ENCODE measurements around the gene CD33.

CD33 gene

DNA sequence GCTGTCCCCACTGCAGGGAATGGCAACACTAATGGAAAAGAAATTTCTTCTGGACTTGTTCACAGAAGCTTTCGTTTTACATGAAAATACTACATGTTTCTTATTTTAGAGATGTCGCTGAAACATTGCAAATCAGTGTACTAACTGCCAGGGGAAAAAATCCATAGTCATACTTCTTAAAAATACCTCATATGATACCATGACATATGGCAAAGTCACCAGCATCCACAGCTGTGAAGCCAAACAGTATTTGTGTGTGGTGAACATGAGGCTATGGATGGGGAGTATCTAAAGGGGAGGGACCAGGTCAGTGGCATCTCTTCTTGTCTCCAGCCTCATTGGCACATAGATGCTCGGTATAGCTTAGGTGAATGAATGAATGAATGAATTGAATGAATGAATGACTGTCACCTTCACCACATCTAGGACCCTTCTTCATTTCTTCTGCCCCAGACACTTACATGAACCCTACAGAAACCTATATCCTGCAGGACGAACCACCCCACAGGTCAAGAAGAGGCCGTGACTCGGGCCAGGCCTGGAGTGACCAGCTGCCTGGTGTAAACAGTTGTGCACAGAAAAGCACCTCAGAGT, 14.6 kb upstream of the CD33 start:
- DNase-seq, result no peak

DNA sequence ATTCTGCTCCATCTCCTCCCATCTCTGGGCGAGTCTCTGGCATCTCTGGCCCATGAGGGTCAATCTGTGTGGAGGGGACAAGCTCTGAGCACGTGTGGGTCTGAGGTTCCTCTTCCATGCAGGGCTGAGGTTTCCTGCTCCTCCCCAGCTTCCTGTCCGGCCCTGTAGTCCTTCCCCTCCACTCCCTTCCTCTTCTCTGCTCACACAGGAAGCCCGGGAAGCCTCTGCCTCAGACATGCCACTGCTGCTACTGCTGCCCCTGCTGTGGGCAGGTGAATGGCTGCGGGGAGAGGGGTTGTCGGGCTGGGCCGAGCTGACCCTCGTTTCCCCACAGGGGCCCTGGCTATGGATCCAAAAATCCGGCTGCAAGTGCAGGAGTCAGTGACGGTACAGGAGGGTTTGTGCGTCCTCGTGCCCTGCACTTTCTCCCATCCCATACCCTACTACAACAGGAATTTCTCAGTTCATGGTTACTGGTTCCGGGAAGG, 14.0 kb upstream of the CD33 start:
- peak in 5 of 56 donors; percentile 2 to 18 (median 6) for DNase-seq

DNA sequence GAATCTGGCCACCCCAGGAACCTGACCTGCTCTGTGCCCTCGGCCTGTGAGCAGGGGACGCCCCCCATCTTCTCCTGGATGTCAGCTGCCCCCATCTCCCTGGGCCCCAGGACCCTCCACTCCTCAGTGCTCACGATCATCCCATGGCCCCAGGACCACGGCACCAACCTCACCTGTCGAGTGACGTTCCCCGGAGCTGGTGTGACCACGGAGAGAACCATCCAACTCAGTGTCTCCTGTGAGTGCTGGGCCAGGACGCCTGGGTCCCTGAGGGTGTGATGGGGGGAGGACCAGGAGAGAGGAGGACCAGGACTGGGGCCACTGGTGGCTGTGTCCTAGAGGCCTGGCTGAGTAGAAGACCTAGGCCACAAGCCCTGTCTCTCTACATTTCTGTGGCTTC, 13.0 kb upstream of the CD33 start:
- DNase-seq, result no peak

GRCh38 chr19:51219307-51219706, 5.6 kb upstream of the CD33 start:
- no peak for DNase-seq

GRCh38 chr19:51219971-51220370, 4.9 kb upstream of the CD33 start:
- no peak for DNase-seq

DNA sequence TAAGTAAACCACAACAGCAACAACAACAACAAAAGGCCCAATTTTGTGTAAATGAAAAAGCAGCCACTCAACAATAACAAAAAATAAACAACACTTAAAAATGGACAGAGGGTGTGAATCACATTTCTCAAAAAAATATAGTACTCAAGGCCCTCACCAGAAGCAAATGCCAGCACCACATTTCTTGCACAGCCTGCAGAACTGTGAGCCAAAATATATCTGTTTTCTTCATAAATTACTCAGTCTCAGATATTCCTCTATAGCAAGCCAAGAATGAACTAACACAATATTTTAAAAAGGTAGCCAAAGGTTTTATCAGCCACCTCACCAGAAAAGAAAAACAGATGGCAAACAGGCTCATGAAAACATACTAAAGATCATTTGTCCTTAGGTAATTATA, 3.9 kb upstream of the CD33 start:
- no peak for DNase-seq

GRCh38 chr19:51224163-51224641, 678 bp upstream of the CD33 start:
- DNase-seq, result no peak

DNA sequence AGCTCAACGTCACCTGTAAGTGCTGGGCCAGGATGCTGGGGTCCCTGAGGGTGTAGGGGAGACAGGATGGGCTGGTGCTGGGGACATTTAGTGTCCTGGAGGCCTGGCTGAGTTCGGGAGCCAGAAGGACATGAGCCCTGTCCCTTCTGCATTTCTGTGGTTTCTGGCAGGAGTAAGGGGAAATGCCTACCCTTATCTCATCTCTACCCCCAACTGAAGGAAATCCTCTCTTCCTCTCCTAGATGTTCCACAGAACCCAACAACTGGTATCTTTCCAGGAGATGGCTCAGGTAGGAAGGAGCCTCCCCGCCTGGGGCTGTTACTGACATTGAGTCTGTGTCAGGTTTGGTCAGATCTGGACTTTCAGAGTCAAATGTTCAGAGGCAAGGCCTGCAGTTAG, 1.2 kb downstream of the CD33 start:
- DNase-seq, result no peak

DNA sequence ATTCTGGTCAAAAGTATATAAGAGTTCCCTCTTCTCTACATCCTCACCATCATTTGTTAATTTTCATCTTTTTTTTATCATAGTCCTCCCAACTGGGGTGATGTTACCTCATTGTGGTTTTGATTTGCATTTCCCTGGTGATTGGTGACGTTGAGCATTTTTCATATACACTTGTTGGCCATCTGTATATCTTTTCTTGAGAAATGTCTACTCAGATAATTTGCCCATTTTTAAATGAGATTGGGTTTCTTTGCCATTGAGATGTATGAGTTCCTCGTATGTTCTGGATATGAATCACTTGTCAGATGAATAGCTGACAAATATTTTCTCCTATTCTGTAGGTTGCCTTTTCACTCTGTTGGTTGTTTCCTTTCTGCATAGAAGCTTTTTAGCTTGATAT, 2.4 kb downstream of the CD33 start:
- DNase-seq, result no peak

DNA sequence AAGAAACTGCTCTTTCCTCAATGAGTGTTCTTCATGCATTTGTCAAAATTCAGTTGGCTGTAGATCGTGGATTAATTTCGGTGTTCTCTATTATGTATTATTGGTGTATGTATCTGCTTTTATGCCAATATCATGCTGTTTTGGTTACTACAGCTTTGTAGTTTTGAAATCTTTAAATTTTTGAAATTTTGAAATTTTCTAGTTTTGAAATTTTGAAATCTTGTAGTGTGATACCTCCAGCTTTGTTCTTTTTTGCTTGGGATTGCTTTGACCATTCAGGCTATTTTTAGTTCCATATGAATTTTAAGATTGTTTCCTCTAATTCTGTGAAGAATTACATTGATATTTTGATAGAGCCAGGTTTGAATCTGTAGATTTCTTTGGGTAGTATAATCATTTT, 3.1 kb downstream of the CD33 start:
- no peak for DNase-seq

DNA sequence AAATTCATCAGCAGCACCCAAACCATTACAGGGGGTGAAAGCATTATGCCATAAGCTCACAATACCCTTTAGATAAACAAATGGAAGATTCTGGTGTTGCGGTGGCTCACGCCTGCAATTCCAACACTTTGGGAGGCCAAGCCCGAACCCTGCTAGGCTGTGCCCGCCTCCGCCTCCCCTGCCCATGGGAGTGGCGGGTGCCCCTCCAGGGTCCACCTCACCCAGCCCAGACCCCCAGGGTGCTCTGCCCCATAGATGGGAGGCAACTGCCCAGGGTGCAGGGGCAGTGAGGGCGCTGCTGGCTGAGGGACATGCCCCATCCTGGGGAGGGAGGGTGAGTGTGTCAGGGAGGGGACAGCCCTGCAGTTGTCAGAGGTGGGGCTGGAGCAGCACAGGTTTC, 16.0 kb downstream of the CD33 start:
- DNase-seq, result no peak

- DNase-seq, result no peak
Observed at GRCh38 chr19:51242881-51243630, 18.2 kb downstream of the CD33 start.

DNA sequence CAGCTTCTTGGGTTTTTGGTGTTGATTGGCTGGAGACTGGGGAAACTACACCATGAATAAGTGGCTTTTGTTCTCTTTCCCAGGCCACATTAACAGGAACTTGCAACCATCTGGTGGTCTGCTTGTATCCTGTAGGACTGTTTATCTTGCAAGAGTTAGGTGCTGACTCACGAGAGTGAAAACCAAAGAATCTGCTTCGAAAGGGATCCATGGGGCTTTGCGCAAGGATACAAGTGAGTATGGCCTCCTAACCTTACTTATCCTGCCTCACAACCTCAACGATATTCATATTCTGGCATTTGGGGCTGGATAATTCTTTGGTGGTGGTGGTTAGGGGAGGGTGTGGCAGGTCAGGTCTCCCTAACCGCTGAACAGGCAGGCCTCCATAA, 21.3 kb downstream of the CD33 start:
- DNase-seq, result no peak

DNA sequence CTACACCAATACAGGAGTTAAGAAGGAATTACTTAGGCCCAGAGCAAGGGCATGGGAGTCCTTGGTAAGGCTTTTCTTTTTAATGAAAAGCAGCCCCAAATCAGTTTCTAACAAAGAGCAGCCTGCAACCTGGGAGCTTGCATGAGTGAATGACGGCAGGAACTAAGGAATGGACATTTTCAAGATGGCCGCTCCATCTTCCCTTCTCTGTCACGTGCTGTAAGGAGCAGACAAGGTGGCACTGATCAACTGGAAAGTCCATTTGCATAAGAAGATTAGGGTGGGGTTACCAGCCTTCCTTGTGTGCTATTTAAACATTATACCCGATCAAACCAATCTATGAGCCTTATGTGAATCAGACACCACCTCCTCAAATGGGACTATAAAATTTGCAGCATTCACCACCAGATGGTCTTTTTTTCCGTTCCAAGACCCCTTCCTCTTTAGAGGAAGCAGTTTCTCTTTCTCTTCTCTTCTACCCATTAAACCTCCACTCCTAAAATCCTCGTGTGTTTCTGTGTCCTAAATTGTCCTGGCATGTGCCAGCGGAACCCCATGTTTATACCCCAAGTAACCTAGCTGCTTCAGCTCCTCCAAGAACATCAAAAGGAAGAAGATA, 23.2 kb downstream of the CD33 start:
- no peak for DNase-seq

DNA sequence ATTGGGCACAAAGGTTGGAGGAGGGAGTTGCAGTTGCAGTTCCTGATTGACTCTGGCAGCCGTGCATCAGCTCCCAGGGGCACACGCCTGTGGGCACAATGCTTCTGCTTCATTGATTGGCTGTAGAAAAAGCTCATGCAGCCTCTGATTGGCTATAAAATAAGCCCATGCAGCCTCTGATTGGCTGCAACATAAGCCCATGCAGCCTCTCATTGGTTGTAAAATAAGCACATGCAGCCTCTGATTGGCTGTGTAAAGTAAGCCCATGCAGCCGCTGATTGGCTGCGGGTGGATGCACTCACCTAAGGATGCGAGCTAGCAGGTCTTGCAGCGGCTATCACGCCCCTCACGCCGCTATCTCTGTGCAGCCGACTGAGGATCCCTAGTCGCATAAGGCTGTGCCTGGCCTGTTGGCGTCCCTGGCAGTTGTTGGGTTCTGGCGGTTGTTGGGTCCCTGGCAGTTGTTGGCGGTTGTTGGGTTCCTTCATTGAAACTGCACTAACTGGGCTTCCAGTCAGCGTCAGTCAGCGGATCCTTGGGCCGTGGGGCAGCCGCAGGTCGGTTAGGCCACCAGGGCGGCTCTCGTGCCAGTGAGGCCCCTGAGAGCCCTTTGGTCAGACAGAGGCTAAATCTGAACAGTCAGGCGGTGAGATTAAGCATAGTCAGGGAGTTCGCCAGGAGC, 26.0 kb downstream of the CD33 start, which contains the start of gene SIGLECL1:
Gene SIGLECL1 (plus strand): TSS at position 295 of the 682 bp plus-strand sequence. CDS start 12,993 bp downstream, outside the sequence.
- DNase-seq, result no peak

DNA sequence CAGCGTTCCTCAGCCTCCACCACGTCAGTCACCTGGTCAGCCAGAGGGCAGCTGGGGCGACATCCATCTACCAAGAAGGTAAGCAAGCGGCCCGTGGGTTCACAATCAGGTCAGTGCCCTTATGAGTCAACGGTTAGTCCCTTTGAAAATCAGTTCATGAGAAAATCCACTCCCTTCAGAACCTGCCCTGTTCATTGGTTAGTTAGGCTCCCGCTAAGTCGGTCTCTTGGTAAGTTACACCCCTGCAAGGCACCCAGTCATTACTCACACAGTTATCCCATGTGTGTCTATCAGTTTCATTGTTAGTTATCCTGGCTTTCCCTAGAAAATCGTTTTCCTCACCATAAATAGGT, 26.6 kb downstream of the CD33 start:
- no peak for DNase-seq

DNA sequence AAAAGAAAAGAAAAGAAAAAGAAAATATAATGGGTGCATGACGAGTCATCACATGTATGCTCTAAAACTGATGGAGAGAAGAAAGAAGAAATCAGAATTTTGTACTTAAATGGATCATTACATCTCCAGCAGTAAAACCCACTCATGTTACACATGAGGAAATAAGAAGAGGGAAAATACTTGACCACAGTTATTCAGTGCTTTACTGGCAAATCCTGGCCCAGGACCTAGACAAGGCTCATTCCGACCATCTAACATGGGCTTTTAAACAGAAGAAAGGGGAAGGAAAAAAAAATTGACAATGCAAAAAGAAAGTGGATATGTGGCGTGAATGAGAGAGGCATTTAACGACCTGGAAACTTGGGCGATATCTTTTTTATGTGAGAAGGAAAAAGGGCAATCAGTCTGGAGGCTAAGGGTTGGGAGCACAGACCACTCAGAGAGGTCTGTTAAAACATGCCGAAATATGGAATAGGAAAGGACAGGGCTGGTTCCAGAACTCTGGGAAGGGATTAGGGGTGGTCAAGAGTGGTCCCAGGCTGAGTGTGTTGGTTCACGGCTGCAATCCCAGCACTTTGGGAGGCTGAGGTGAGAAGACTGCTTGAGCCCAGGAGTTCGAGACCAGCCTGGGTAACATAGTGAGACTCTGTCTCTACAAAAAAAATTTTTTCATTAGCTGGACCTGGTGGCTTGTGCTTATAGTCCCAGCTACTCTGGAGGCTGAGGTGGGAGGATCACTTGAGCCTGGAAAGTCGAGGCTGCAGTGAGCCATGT, 27.6 kb downstream of the CD33 start:
- DNase-seq, result no peak

DNA sequence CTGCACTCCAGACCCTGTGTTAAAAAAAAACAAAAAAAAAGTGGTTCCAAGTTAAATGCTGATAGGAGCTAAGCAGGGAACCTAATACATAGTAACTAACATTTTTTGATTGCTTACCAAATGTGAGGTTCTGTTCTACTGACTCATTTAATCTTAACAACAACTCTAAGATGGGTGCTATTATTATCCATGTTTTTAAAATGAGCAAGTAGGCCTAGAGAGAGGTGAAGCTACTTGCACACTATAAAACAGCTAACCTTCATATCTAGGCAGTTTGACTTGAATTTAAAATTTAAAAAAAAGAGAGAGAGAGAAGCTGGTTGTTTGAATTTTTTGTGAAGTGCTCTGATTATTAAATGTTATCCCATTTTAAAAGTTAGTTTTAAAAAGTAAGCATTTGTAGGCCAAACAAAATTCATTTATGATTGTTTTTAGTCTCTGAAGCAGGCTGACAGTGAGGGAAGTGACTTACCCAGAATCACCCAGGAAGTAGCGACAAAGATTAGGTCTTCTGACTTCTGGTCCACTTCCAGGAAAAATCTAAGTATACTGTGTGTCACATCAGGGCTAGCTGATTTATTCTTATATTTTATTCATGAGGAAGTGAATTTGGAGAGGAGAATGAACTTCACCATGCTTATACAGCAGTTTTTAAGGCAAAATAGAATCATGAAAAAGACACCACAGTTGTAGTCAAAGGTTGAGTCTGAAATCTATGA, 28.4 kb downstream of the CD33 start:
- no peak for DNase-seq

DNA sequence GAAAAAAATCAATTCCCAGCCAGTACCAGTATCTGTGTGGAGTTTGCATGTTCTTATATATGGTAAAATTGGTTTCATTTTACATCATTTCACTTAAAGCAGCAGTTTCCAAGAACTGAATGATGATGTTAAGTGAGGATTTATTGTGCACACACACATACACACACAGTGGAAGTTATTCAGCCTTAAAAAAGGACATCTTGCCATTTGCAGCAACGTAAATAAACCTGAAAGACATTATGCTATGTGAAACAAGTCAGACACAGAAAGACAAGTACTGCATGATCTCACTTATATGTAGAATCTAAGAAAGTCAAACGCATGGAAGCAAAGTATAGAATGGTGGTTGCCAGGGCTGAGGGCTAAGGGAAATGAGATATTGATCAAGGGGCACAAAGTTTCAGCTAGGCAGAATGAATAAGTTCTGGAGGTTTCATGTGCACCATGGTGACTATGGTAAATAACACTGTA, 31.3 kb downstream of the CD33 start:
- DNase-seq, result no peak

- no peak for DNase-seq
Observed at GRCh38 chr19:51257471-51257870, 32.6 kb downstream of the CD33 start.

All from nucleus accumbens (tissue), 56 donors.